ENCODE data around the gene ZNF107. TPM values are rescaled to one million over a fixed set of nuclear protein-coding genes. Genes with fewer than 3 reads are reported as not detected.

The ZNF107 gene
- total and polyA plus RNA-seq, 7 donors: 0.60 to 8.3 (median 3.3) TPM

- Histone ChIP-seq H3K27ac (no peak overlapping the region), H3K4me1 (no peaks in the 10 kb centered on the region), H3K27me3 (no peaks in the 10 kb centered on the region), H3K36me3 (no peaks in the 10 kb centered on the region), H3K9me3 (no peaks in the 10 kb centered on the region), H3K4me3 (no peak overlapping the region)
- no peak for DNase-seq
- intact Hi-C loops (cut with DNase I): no loop called here
- TF ChIP-seq POLR2AphosphoS5 (IDR thresholded peaks at IDR 0.05): no peak
- TF ChIP-seq EP300 (IDR thresholded peaks at IDR 0.05): no peak
- TF ChIP-seq CTCF (IDR thresholded peaks at IDR 0.05): no peak
- TF ChIP-seq POLR2A (IDR thresholded peaks at IDR 0.05): no peak
- 85 to 90% methylated on average over 4 of the region's 4 CpGs for WGBS, 2 donors
Observed at GRCh38 chr7:64744680-64745079, 78.7 kb downstream of the ZNF107 start.

GRCh38 chr7:64747802-64748201 lies 81.9 kb downstream of the ZNF107 start:
- Histone ChIP-seq H3K27ac (no peak overlapping the region), H3K9me3 (no peaks in the 10 kb centered on the region), H3K27me3 (no peaks in the 10 kb centered on the region), H3K4me1 (no peaks in the 10 kb centered on the region), H3K4me3 (no peak overlapping the region), H3K36me3 (no peaks in the 10 kb centered on the region)
- intact Hi-C loops (cut with DNase I): no loop called here
- TF ChIP-seq CTCF (IDR thresholded peaks at IDR 0.05): no peak
- TF ChIP-seq POLR2AphosphoS5 (IDR thresholded peaks at IDR 0.05): no peak
- TF ChIP-seq EP300 (IDR thresholded peaks at IDR 0.05): no peak
- DNase-seq: no peak

DNA sequence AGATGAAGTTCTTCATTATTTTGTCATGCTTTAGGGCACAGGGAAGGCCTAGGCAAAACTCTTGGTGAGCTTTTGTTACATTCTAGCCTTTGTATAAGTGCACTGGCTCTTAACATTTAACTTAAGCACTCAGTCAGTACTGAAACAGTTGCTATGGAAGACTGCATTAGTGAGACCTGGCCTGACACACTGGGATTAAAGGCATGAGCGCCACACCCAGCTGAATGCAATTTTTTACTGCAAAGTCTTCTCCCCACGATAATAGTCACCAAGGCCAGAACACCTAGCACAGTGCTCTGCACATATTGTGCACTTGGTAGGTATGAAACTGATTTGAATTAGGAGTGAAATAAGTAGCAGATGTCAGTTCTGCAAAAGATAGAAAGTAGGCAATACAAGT lies 87.1 kb downstream of the ZNF107 start:
- no peaks in the 10 kb centered on the region for H3K9me3 ChIP-seq
- WGBS, 2 donors: 81 to 91% methylated on average over 2 of the region's 2 CpGs
- no peak overlapping the region for H3K27ac ChIP-seq
- DNase-seq: no peak
- no peaks in the 10 kb centered on the region for H3K36me3 ChIP-seq
- no peaks in the 10 kb centered on the region for H3K4me1 ChIP-seq
- intact Hi-C loops (cut with DNase I): no loop called here
- H3K27me3 ChIP-seq: no peaks in the 10 kb centered on the region
- no peak for TF ChIP-seq CTCF (IDR thresholded peaks at IDR 0.05)
- no peak for TF ChIP-seq POLR2A (IDR thresholded peaks at IDR 0.05)
- no peak for TF ChIP-seq EP300 (IDR thresholded peaks at IDR 0.05)
- no peak for TF ChIP-seq POLR2AphosphoS5 (IDR thresholded peaks at IDR 0.05)
- no peak overlapping the region for H3K4me3 ChIP-seq

DNA sequence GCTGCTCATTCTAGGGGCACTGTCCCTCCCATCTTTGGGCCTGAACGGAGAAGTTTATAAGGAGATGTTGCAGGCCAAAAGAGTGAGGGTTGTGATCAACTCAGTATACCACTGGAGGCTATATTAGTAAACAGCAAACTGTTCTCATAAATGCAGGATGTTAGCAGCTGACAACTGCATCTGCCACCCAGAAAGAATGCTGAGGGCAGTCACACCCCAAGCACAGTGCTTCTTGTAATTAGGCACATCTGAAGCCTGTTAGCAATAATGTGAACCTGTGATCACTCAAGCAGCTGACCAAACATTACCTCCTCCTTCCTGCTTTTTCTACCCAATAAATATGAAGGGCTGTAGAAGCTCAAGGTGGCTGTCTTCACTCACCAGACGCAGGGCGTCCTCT lies 89.9 kb downstream of the ZNF107 start:
- no peaks in the 10 kb centered on the region for H3K4me1 ChIP-seq
- WGBS, 2 donors: 87% methylated on average over 3 of the region's 3 CpGs
- H3K27ac ChIP-seq: no peak overlapping the region
- TF ChIP-seq POLR2A (IDR thresholded peaks at IDR 0.05) (no peak), CTCF (IDR thresholded peaks at IDR 0.05) (no peak), EP300 (IDR thresholded peaks at IDR 0.05) (no peak), POLR2AphosphoS5 (IDR thresholded peaks at IDR 0.05) (no peak)
- H3K27me3 ChIP-seq: no peaks in the 10 kb centered on the region
- no peaks in the 10 kb centered on the region for H3K36me3 ChIP-seq
- H3K9me3 ChIP-seq: no peaks in the 10 kb centered on the region
- H3K4me3 ChIP-seq: no peak overlapping the region
- intact Hi-C loops (cut with DNase I): no loop called here
- DNase-seq: no peak

GRCh38 chr7:64758151-64758550 lies 92.2 kb downstream of the ZNF107 start:
- Histone ChIP-seq H3K9me3 (no peaks in the 10 kb centered on the region), H3K36me3 (no peaks in the 10 kb centered on the region), H3K4me1 (no peaks in the 10 kb centered on the region), H3K27ac (no peak overlapping the region), H3K27me3 (no peaks in the 10 kb centered on the region), H3K4me3 (no peak overlapping the region)
- intact Hi-C loops (cut with DNase I): no loop called here
- TF ChIP-seq POLR2A (IDR thresholded peaks at IDR 0.05) (no peak), CTCF (IDR thresholded peaks at IDR 0.05) (no peak), EP300 (IDR thresholded peaks at IDR 0.05) (no peak), POLR2AphosphoS5 (IDR thresholded peaks at IDR 0.05) (no peak)
- DNase-seq: no peak
- WGBS, 2 donors: 65 to 77% methylated on average over 3 of the region's 3 CpGs
